A549 (cell line): Measurements from ENCODE around the gene BMP7. TPM values are rescaled to one million over a fixed set of nuclear protein-coding genes. Genes with fewer than 3 reads are reported as not detected.

Experiments
- ATAC-seq, 2 experiments: fragments of 200-7000 bp in 1 of 2; fragments of >200 bp in 1 of 2; cut with Nextera tagmentation in 1 of 2; cut with Tn5 transposase in 1 of 2; 3 replicates each; pipeline versions ENCODE4 v1.8.0 to v1.9.1; 2018 to 2020; ENCODE audit warnings: mild to moderate bottlenecking in 1 of 2, moderate library complexity in 1 of 2
- CTCF ChIA-PET: fragments of 300-600 bp; sonication (Branson Sonifier 250); formaldehyde crosslinking; extraction: SDS; loops from one replicate; lab custom pipeline; 2021; ENCODE audit warnings: antibody characterized with exemption, inconsistent platforms; lab: Yijun Ruan, JAX
- POLR2A ChIA-PET: fragments of 350-600 bp; formaldehyde crosslinking; extraction: SDS; loops from one replicate; lab custom pipeline; 2021; ENCODE audit warnings: antibody characterized with exemption, inconsistent platforms; lab: Yijun Ruan, JAX
- DNase-seq, 2 experiments: peaks; one replicate each; pipeline versions ENCODE4 v3.0.0 to v3.0.0-alpha.2; 2011 to 2016; ENCODE audit warnings: low read depth in 1 of 2, low spot score in 1 of 2
- FAIRE-seq: peaks from 2 replicates; lab custom pipeline; 2011; peaks lifted over from hg19 to GRCh38; lab: Jason Lieb, UNC
- H3K27ac ChIP-seq, 2 experiments: fragments of >200 bp; sonication (Bioruptor Twin); formaldehyde crosslinking; 3 replicates each; pipeline ENCODE4 v1.5.1; 2016 to 2017
- H3K4me1 ChIP-seq: fragments of >200 bp; sonication (Bioruptor Twin); formaldehyde crosslinking; 3 replicates; pipeline ENCODE4 v1.6.1; 2016
- H3K4me2 ChIP-seq: fragments of >200 bp; sonication (Bioruptor Twin); formaldehyde crosslinking; 3 replicates; pipeline ENCODE4 v1.6.1; 2016
- H3K4me3 ChIP-seq: fragments of >200 bp; sonication (Bioruptor Twin); formaldehyde crosslinking; 3 replicates; pipeline ENCODE4 v1.5.1; 2016
- H3K9me3 ChIP-seq: fragments of >200 bp; sonication (Bioruptor Twin); formaldehyde crosslinking; 3 replicates; pipeline ENCODE4 v1.6.1; 2016
- ATOH8 ChIP-seq: fragments of 250-450 bp; sonication (Bioruptor Pico); IDR thresholded peaks from 2 replicates; pipeline ENCODE4 v1.5.0; 2020; ENCODE audit warnings: low read depth, mild to moderate bottlenecking, moderate library complexity
- BHLHE40 ChIP-seq: IDR thresholded peaks from 2 replicates; pipeline ENCODE4 v1.6.1; 2012; ENCODE audit warnings: low read depth, low read length, inconsistent platforms
- CBX2 ChIP-seq: fragments of 200-600 bp; sonication (generic); IDR thresholded peaks from 2 replicates; pipeline ENCODE4 v1.6.1; 2016; ENCODE audit warnings: low read depth, mild to moderate bottlenecking, borderline replicate concordance
- CBX8 ChIP-seq: fragments of 200-600 bp; sonication (generic); IDR thresholded peaks from 2 replicates; pipeline ENCODE4 v1.6.1; 2016
- CEBPB ChIP-seq, 2 experiments: fragments of >200 bp in 1 of 2; sonication (Bioruptor Twin) in 1 of 2; formaldehyde crosslinking in 1 of 2; IDR thresholded peaks; 2 replicates each; pipeline ENCODE4 v1.6.1; 2012 to 2016
- CHD2 ChIP-seq: fragments of 150-350 bp; IDR thresholded peaks from 2 replicates; pipeline ENCODE4 v1.6.1; 2014; ENCODE audit warnings: low read length; ENCODE audit not compliant: partially characterized antibody
- EHF ChIP-seq: fragments of 250-450 bp; sonication (Bioruptor Pico); IDR thresholded peaks from 2 replicates; pipeline ENCODE4 v1.5.0; 2020; ENCODE audit warnings: mild to moderate bottlenecking
- EHMT2 ChIP-seq: fragments of 200-600 bp; sonication (generic); IDR thresholded peaks from 2 replicates; pipeline ENCODE4 v1.6.1; 2016; ENCODE audit warnings: antibody characterized with exemption, low read depth, mild to moderate bottlenecking, moderate library complexity
- ELK1 ChIP-seq: fragments of 150-350 bp; IDR thresholded peaks from 2 replicates; pipeline ENCODE4 v1.6.1; 2014; ENCODE audit warnings: low read depth, mild to moderate bottlenecking, low read length
- ESRRA ChIP-seq: fragments of 150-350 bp; IDR thresholded peaks from 2 replicates; pipeline ENCODE4 v1.6.1; 2014; ENCODE audit warnings: mild to moderate bottlenecking, low read length, borderline replicate concordance
- FOSL2 ChIP-seq, 2 experiments: fragments of 450-650 bp in 1 of 2; fragments of >200 bp in 1 of 2; sonication (Bioruptor Twin) in 1 of 2; formaldehyde crosslinking; IDR thresholded peaks; 2 replicates each; pipeline versions ENCODE4 v1.5.0 to v1.6.1; 2016 to 2020; ENCODE audit warnings: mild to moderate bottlenecking in 1 of 2, moderate library complexity in 1 of 2
- HDAC2 ChIP-seq: fragments of 200-600 bp; sonication (generic); IDR thresholded peaks from 2 replicates; pipeline ENCODE4 v1.6.1; 2016
- HMGXB4 ChIP-seq: fragments of 250-450 bp; sonication (Bioruptor Pico); IDR thresholded peaks from 2 replicates; pipeline ENCODE4 v1.5.0; 2021; ENCODE audit warnings: mild to moderate bottlenecking, moderate library complexity, borderline replicate concordance
- JUN ChIP-seq, 2 experiments: fragments of >200 bp; sonication (Bioruptor Twin); formaldehyde crosslinking; IDR thresholded peaks; 2 replicates in 1 of 2; 3 replicates in 1 of 2; pipeline ENCODE4 v1.6.1; 2016 to 2017
- JUNB ChIP-seq: fragments of >200 bp; sonication (Bioruptor Twin); formaldehyde crosslinking; IDR thresholded peaks from 2 replicates; pipeline ENCODE4 v1.6.1; 2016
- MYC ChIP-seq: IDR thresholded peaks from 2 replicates; pipeline ENCODE4 v1.6.1; 2012; ENCODE audit warnings: mild to moderate bottlenecking, inconsistent platforms, low read length, improper control_type of control experiment, borderline replicate concordance
- NFE2L2 ChIP-seq: fragments of 150-350 bp; conservative IDR thresholded peaks from 2 replicates; pipeline ENCODE4 v1.6.1; 2014; ENCODE audit warnings: low read length
- NPAS2 ChIP-seq: fragments of 250-450 bp; sonication (Bioruptor Pico); IDR thresholded peaks from 2 replicates; pipeline ENCODE4 v1.8.0; 2022; ENCODE audit warnings: mild to moderate bottlenecking, moderate library complexity, borderline replicate concordance
- POLR2A ChIP-seq: IDR thresholded peaks from 2 replicates; pipeline ENCODE4 v1.6.1; 2012; ENCODE audit warnings: mild to moderate bottlenecking, low read length
- RAD21 ChIP-seq, 2 experiments: fragments of >200 bp in 1 of 2; sonication (Bioruptor Twin) in 1 of 2; formaldehyde crosslinking in 1 of 2; IDR thresholded peaks in 1 of 2; conservative IDR thresholded peaks in 1 of 2; 2 replicates in 1 of 2; 3 replicates in 1 of 2; pipeline ENCODE4 v1.6.1; 2012 to 2018; ENCODE audit warnings: inconsistent platforms in 1 of 2
- RCOR1 ChIP-seq: fragments of 150-350 bp; IDR thresholded peaks from 2 replicates; pipeline ENCODE4 v1.6.1; 2014; ENCODE audit warnings: antibody characterized with exemption, low read length, low read depth
- REST ChIP-seq: fragments of 200-600 bp; sonication (generic); IDR thresholded peaks from 2 replicates; pipeline ENCODE4 v1.6.1; 2016; ENCODE audit warnings: antibody characterized with exemption, mild to moderate bottlenecking, moderate library complexity
- RNF2 ChIP-seq: fragments of 200-600 bp; sonication (generic); IDR thresholded peaks from 2 replicates; pipeline ENCODE4 v1.6.1; 2016; ENCODE audit warnings: low read depth, mild to moderate bottlenecking, antibody characterized with exemption, moderate library complexity, borderline replicate concordance
- TFCP2L1 ChIP-seq: fragments of 250-450 bp; sonication (Bioruptor Pico); IDR thresholded peaks from 2 replicates; pipeline ENCODE4 v1.5.0; 2021; ENCODE audit warnings: mild to moderate bottlenecking
- ZNF302 ChIP-seq: fragments of 250-450 bp; sonication (Bioruptor Pico); IDR thresholded peaks from 2 replicates; pipeline ENCODE4 v1.9.0; 2021; ENCODE audit warnings: inconsistent platforms, mild to moderate bottlenecking, moderate library complexity
- WGBS: methylation state at CpG from one replicate; pipeline ENCODE4 v1.1.6; 2017; ENCODE audit errors: missing lambda C conversion rate; 5-methylcytosine and 5-hydroxymethylcytosine counted together
- polyA plus RNA-seq, 4 experiments: library from polyadenylated mRNA; depleted of rRNA in 3 of 4; stranded (reverse); fragments of >200 nt; fragmentation: RNase III in 1 of 4; extraction: RNeasy Plus Mini Kit Qiagen cat#74134 plus additional on column Dnase treatment in 1 of 4; gene quantifications; 2 replicates in 3 of 4; 3 replicates in 1 of 4; pipeline ENCODE4 v1.2.3, GENCODE V29; 2011 to 2017

BMP7 gene
- polyA plus RNA-seq, 2 of the 4 experiments (the other 2 are of a cell fraction), result 0.08 to 0.22 TPM

GRCh38 chr20:57137676-57138075, 128.8 kb downstream of the BMP7 start (continued):
- TF ChIP-seq BHLHE40 (no peak), FOSL2 (IDR thresholded peaks at IDR 0.05) (no peak), FOSL2 (CRISPR knock-in tag; IDR thresholded peaks at IDR 0.05) (no peak), ELK1 (no peak), TFCP2L1 (CRISPR knock-in tag) (no peak)

- Histone ChIP-seq H3K4me1 (no peaks in the 10 kb centered on the region), H3K27ac (no peak overlapping the region), H3K9me3 (no peaks in the 10 kb centered on the region), H3K4me2 (no peak overlapping the region), H3K4me3 (no peak overlapping the region)
- FAIRE-seq (no peak), ATAC-seq (no peak), DNase-seq (no peak)
- 54% methylated on average over 7 of the region's 7 CpGs for WGBS
- CTCF ChIA-PET, result interaction anchor here (1.2 kb wide), 1 partner anchor 210 kb away, joined by 4 read pairs; no protein-coding TSS in a partner anchor
- POLR2A ChIA-PET, result no interaction called here
- TF ChIP-seq MYC (no peak), REST (no peak), EHMT2 (no peak), CEBPB (IDR thresholded peaks at IDR 0.05) (no peak), CHD2 (no peak), JUN (IDR thresholded peaks at IDR 0.05) (no peak), ELK1 (no peak), RAD21 (conservative IDR thresholded peaks at IDR 0.05 in 1 of 2, IDR thresholded peaks at IDR 0.05 in 1 of 2) (no peak), ZNF302 (CRISPR knock-in tag) (no peak)
These were observed 129.7 kb downstream of the BMP7 start for GRCh38 chr20:57136734-57137133.

- no peaks in the 10 kb centered on the region for H3K9me3 ChIP-seq
- FAIRE-seq (no peak), ATAC-seq (0 out of 6 replicates have a peak, but pooled peaks of 1 of the 2 experiments have one; percentile 23), DNase-seq (no peak)
- no peak overlapping the region for H3K4me2 ChIP-seq
- 44% methylated on average over 5 of the region's 6 CpGs for WGBS
- no peak overlapping the region for H3K27ac ChIP-seq
- POLR2A ChIA-PET, result no interaction called here
- no peak overlapping the region for H3K4me3 ChIP-seq
- CTCF ChIA-PET, result interaction anchor here (1.2 kb wide), 1 partner anchor 211 kb away, joined by 4 read pairs; no protein-coding TSS in a partner anchor
- H3K4me1 ChIP-seq, result no peaks in the 10 kb centered on the region
- TF ChIP-seq MYC (no peak), EHMT2 (no peak), ATOH8 (no peak), ZNF302 (CRISPR knock-in tag) (no peak), EHF (CRISPR knock-in tag) (no peak), POLR2A (no peak), HMGXB4 (CRISPR knock-in tag) (no peak), RNF2 (no peak), NPAS2 (CRISPR knock-in tag) (no peak), CBX2 (no peak), HDAC2 (no peak), RAD21 (conservative IDR thresholded peaks at IDR 0.05 in 1 of 2, IDR thresholded peaks at IDR 0.05 in 1 of 2) (no peak), CBX8 (no peak), ELK1 (no peak), JUNB (no peak), RCOR1 (no peak), NFE2L2 (no peak), ESRRA (no peak)
These were observed 130.6 kb downstream of the BMP7 start for GRCh38 chr20:57135875-57136274.
